Calu3 (cell line): ENCODE results near the gene GRK5. TPM values are rescaled to one million over a fixed set of nuclear protein-coding genes. Genes with fewer than 3 reads are reported as not detected.
A peak's percentile ranks its signal among the peaks of the same experiment; 100 is the strongest.

Experiments used
- BruUV-seq: library from RNA; stranded (reverse); fragments of 400-500 nt; replicated peaks from 2 replicates; lab custom pipeline; 2021; lab: Mats Ljungman, UMichigan
- CTCF ChIA-PET: fragments of 300-600 bp; sonication (Branson Sonifier 250); formaldehyde crosslinking; loops from one replicate; lab custom pipeline; 2022; ENCODE audit warnings: antibody characterized with exemption; lab: Charles Lee
- DNase-seq: peaks from one replicate; pipeline ENCODE4 v3.0.0; 2022
- H3K27ac Mint-ChIP-seq: one replicate; pipeline ENCODE4 v1.8.0; 2022; ENCODE audit warnings: mixed read lengths; ENCODE audit not compliant: unreplicated experiment
- H3K27me3 Mint-ChIP-seq: one replicate; pipeline ENCODE4 v1.8.0; 2022; ENCODE audit warnings: mixed read lengths; ENCODE audit not compliant: unreplicated experiment
- H3K36me3 Mint-ChIP-seq: one replicate; pipeline ENCODE4 v1.8.0; 2022; ENCODE audit warnings: mild to moderate bottlenecking, moderate library complexity, mixed read lengths; ENCODE audit not compliant: insufficient read depth, unreplicated experiment
- H3K4me1 Mint-ChIP-seq: one replicate; pipeline ENCODE4 v1.8.0; 2022; ENCODE audit warnings: mild to moderate bottlenecking, low read depth, mixed read lengths; ENCODE audit not compliant: unreplicated experiment
- H3K4me3 Mint-ChIP-seq: one replicate; pipeline ENCODE4 v1.8.0; 2022; ENCODE audit warnings: mild to moderate bottlenecking, low read depth, moderate library complexity, mixed read lengths; ENCODE audit not compliant: unreplicated experiment
- H3K9me3 Mint-ChIP-seq: one replicate; pipeline ENCODE4 v1.8.0; 2022; ENCODE audit warnings: low read depth, mixed read lengths; ENCODE audit not compliant: unreplicated experiment
- CTCF ChIP-seq: fragments of 200-600 bp; IDR thresholded peaks from one replicate; pipeline ENCODE4 v1.8.0; 2022; ENCODE audit warnings: antibody characterized with exemption; ENCODE audit not compliant: unreplicated experiment
- intact Hi-C: fragments of 100-400 bp; cut with micrococcal nuclease; formaldehyde crosslinking; loops from one replicate; pipeline ENCODE4 v1.10.0; 2022; ENCODE audit not compliant: unreplicated experiment
- total RNA-seq: library from RNA; stranded (reverse); gene quantifications from 2 replicates; pipeline ENCODE4 v1.2.3, GENCODE V29; 2022

Gene GRK5
- total RNA-seq, 1 experiment from 2014 or later, result 4.4 TPM

DNA sequence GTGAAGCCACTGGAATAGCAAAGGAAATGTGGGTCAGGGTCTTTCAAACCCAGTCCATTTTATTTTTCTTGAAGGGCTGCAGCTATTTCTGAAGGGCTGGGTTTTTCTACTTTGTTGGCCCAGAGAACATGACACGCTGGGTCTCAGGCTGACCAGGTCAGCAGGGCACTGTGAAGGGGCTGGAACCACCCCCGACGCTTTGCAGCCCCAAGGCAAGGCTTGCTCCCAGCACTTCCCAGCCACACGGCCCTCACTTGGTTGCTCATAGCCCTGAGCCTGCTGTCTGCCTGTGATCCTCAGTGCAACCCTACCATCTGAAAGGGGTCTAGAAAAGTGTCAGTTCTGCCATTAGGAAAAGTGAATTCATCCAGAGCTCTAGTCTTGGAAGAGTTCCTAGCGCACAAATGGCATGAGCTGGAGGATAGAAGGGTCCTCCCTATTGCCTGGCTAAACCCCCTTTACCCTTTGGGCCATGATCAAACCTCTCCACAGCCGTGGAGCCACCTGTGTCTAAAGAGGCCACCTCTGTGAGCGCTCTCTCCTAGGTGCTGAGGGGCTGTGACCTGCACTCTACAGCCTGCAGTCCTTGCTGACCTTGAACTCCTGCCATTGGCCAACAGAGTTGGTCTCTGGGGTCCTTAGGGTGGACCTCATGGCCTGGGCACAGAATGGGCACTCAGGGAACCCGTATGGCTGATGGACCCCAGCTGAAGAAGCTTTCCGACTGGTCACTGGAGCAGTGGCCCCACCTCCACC lies 203.2 kb downstream of the GRK5 start:
- Mint-ChIP-seq H3K36me3 (no peaks in the 10 kb centered on the region), H3K4me1 (no peaks in the 10 kb centered on the region), H3K27me3 (no peaks in the 10 kb centered on the region), H3K9me3 (no peaks in the 10 kb centered on the region), H3K4me3 (no peak overlapping the region), H3K27ac (no peak overlapping the region)
- intact Hi-C loops, result no loop called here
- BruUV-seq, result no TSS peak
- CTCF ChIA-PET, result no interaction called here
- no peak for TF ChIP-seq CTCF
- DNase-seq, result no peak

DNA sequence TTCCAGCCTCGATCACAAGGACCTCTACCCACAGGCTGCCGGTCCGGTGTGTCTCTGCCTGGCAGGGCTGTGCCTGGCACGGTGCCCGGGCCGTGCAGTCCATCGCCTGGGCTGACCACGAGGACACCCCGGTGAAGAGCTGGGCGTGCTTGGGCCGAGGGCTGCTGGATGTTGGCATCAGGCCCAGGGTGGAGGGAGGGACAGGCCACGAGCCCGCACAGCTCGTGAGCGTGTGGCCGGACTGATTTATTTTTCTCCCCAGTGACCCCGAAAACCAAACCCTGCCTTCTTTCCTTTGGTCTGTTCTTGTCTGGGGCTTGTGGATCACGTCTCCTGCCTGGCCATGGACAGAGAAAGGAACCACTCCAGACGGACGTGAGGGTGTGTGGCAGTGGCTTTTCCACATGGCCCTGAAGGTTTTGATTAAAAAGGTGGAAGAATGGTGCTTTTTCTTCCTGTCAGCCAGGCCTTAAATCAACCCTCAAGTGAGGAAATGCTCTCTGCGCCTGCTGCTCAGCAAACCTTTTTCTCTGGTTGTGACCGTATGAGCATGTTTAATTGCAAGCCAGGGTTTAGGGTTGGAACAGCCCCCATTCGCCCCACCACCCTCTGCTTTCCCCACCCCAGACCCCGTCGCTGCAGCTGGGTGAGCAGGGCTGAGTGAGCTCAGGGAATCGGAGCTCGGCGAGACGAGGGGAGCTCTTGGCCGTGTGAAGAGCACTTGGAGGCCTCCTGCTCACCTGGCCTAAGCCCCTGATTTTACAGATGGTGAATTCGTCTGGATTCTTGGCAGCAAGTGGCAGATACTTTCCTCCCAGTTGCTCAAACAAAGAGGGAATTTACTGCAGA lies 205.1 kb downstream of the GRK5 start:
- H3K27ac Mint-ChIP-seq, result no peak overlapping the region
- H3K4me1 Mint-ChIP-seq, result no peaks in the 10 kb centered on the region
- peaks cover 6% of the 10 kb centered on the region for H3K27me3 Mint-ChIP-seq
- H3K9me3 Mint-ChIP-seq, result no peaks in the 10 kb centered on the region
- TF ChIP-seq CTCF, result no peak
- intact Hi-C loops, result no loop called here
- DNase-seq, result peak; percentile 16
- no peaks in the 10 kb centered on the region for H3K36me3 Mint-ChIP-seq
- CTCF ChIA-PET, result no interaction called here
- no peak overlapping the region for H3K4me3 Mint-ChIP-seq
- no TSS peak for BruUV-seq

DNA sequence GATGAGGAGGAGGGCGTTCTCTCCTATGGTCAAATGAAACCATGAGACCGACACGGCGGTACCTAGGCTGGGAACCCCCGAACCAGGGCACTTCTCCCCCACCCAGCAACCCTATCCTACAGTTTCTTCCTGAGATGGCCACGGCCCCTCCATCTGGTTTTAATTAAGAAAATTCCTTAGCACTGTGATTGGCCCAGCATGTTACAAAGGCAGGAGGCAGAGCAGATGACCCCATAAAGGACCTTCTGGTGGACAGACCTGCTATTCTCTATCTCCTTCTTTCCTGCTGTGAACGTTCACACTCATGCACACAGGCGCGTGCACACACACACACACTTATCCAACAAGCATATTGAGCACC lies 205.7 kb downstream of the GRK5 start:
- TF ChIP-seq CTCF, result no peak
- H3K4me3 Mint-ChIP-seq, result no peak overlapping the region
- CTCF ChIA-PET, result no interaction called here
- peaks cover 12% of the 10 kb centered on the region for H3K27me3 Mint-ChIP-seq
- no peaks in the 10 kb centered on the region for H3K36me3 Mint-ChIP-seq
- intact Hi-C loops, result no loop called here
- no peaks in the 10 kb centered on the region for H3K9me3 Mint-ChIP-seq
- no peak for DNase-seq
- no TSS peak for BruUV-seq
- no peak overlapping the region for H3K27ac Mint-ChIP-seq
- no peaks in the 10 kb centered on the region for H3K4me1 Mint-ChIP-seq

DNA sequence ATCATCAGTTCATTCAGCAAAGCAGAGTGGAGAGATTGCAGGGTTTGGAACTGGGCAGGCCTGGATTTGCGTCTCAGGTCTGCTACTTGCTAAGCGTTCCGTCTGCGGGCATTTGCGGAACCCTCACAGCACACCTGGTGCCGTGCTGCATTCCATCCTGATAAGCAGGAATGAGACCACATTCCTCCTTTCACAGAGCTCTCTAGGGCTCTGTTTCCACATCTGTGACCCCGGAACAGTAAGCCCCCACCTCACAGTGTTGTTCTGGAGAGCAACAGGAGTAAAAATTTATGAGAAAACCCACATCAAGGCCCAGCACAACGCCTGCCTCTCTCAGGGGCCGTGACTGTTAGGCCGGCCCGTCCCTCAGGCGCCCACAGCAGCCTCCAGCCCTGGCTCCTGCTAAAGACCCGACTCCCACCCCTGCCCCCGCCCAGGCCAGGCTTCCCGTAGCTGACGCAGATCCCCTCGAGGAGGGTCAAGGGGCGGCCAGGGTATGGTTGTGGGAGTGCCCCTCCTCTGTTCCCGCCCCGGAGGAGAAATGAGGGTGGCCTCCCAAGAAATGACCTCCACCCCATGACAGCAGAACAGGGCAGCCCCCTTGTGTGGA lies 206.2 kb downstream of the GRK5 start:
- Mint-ChIP-seq H3K9me3 (no peaks in the 10 kb centered on the region), H3K36me3 (no peaks in the 10 kb centered on the region), H3K4me1 (no peaks in the 10 kb centered on the region), H3K27ac (no peak overlapping the region), H3K4me3 (no peak overlapping the region), H3K27me3 (peaks cover 14% of the 10 kb centered on the region)
- intact Hi-C loops, result no loop called here
- no TSS peak for BruUV-seq
- DNase-seq, result no peak
- CTCF ChIA-PET, result no interaction called here
- TF ChIP-seq CTCF, result no peak
